Measurements from ENCODE around the gene CTNND2.

The CTNND2 gene

GRCh38 chr5:10969684-10970180, 934.5 kb downstream of the CTNND2 start:
- no peak overlapping the region for H2AK5ac ChIP-seq (ENCODE audit: low read length, severe bottlenecking)
- H3K9ac ChIP-seq (ENCODE audit: low read length) = no peak overlapping the region
- H2AFZ ChIP-seq (ENCODE audit: low read depth, low read length) = no peak overlapping the region
- no peak overlapping the region for H3K18ac ChIP-seq (ENCODE audit: low read depth in 1 of 2, low read length in 2 of 2)
- H3K9me3 ChIP-seq (ENCODE audit: control insufficient read depth, low read length) = no peaks in the 10 kb centered on the region
- H4K91ac ChIP-seq (ENCODE audit: low read length) = no peak overlapping the region
- H3K27ac ChIP-seq (ENCODE audit: low read length, poor library complexity, severe bottlenecking) = no peak overlapping the region
- no peak overlapping the region for H2BK15ac ChIP-seq (ENCODE audit: low read depth, poor library complexity, severe bottlenecking)
- H3K36me3 ChIP-seq (ENCODE audit: control insufficient read depth in 1 of 2, insufficient read depth in 2 of 2, low read depth in 1 of 2, low read length in 2 of 2) = no peaks in the 10 kb centered on the region
- H3K4me1 ChIP-seq (ENCODE audit: control insufficient read depth, insufficient read depth, low read depth, low read length) = no peaks in the 10 kb centered on the region
- H3K79me1 ChIP-seq (replicated peaks; ENCODE audit: low read length, poor library complexity, severe bottlenecking) = no peaks in the 10 kb centered on the region
- DNase-seq = no peak
- H3K4me2 ChIP-seq (ENCODE audit: low read length, poor library complexity, severe bottlenecking) = no peak overlapping the region
- H3K14ac ChIP-seq (ENCODE audit: low read length in 2 of 2) = no peak overlapping the region
- H3K23ac ChIP-seq (ENCODE audit: low read length in 2 of 2) = no peak overlapping the region
- H4K8ac ChIP-seq (ENCODE audit: low read length) = no peak overlapping the region
- 80% methylated on average over 8 of the region's 8 CpGs for WGBS
- no peak overlapping the region for H2BK12ac ChIP-seq (ENCODE audit: low read length in 2 of 2)
- H3K4me3 ChIP-seq (ENCODE audit: insufficient read depth in 1 of 2, low read depth in 1 of 2, low read length in 2 of 2) = no peak overlapping the region
- no peak overlapping the region for H3K4ac ChIP-seq (ENCODE audit: low read depth in 1 of 2, low read length in 2 of 2)
- no peak overlapping the region for H2BK120ac ChIP-seq (ENCODE audit: low read depth, low read length)
- H3K27me3 ChIP-seq (ENCODE audit: control insufficient read depth in 1 of 2, insufficient read depth in 1 of 2, low read length in 2 of 2) = peaks cover 14 to 21% of the 10 kb centered on the region in 2 experiments
- H2BK5ac ChIP-seq (ENCODE audit: low read depth, low read length, poor library complexity, severe bottlenecking) = no peak overlapping the region

DNA sequence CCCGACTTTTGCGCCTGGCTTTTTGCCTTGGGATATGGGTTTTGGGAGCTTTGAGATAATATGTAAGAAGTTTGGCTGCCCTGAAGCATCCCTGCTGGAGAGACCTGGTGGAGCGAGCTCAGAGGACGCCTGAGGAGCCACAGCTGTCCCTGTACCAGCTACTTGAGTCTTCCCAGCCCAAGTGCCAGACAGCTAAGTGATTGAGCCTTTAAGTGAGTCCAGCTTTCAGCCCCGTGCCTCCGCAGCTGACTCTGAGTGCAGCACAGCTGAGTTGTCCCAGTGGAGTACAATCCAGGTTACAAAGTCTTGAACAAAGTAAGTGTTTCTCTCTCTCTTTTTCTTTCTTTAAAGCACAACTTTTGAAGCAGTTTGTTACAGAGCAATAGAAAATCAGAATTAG, 939.4 kb downstream of the CTNND2 start:
- Histone ChIP-seq H3K4ac (ENCODE audit: low read depth in 1 of 2, low read length in 2 of 2) (no peak overlapping the region), H2BK15ac (ENCODE audit: low read depth, poor library complexity, severe bottlenecking) (no peak overlapping the region), H3K9me3 (ENCODE audit: control insufficient read depth, low read length) (no peaks in the 10 kb centered on the region), H3K4me1 (ENCODE audit: control insufficient read depth, insufficient read depth, low read depth, low read length) (no peaks in the 10 kb centered on the region), H3K27me3 (ENCODE audit: control insufficient read depth in 1 of 2, insufficient read depth in 1 of 2, low read length in 2 of 2) (peaks cover 14 to 17% of the 10 kb centered on the region in 2 experiments), H3K4me3 (ENCODE audit: insufficient read depth in 1 of 2, low read depth in 1 of 2, low read length in 2 of 2) (no peak overlapping the region), H2BK120ac (ENCODE audit: low read depth, low read length) (no peak overlapping the region), H3K79me1 (replicated peaks; ENCODE audit: low read length, poor library complexity, severe bottlenecking) (no peaks in the 10 kb centered on the region), H4K91ac (ENCODE audit: low read length) (no peak overlapping the region), H3K27ac (ENCODE audit: low read length, poor library complexity, severe bottlenecking) (no peak overlapping the region), H3K36me3 (ENCODE audit: control insufficient read depth in 1 of 2, insufficient read depth in 2 of 2, low read depth in 1 of 2, low read length in 2 of 2) (no peaks in the 10 kb centered on the region), H3K9ac (ENCODE audit: low read length) (no peak overlapping the region), H2AK5ac (ENCODE audit: low read length, severe bottlenecking) (no peak overlapping the region), H3K14ac (ENCODE audit: low read length in 2 of 2) (no peak overlapping the region), H3K4me2 (ENCODE audit: low read length, poor library complexity, severe bottlenecking) (no peak overlapping the region), H4K8ac (ENCODE audit: low read length) (no peak overlapping the region), H3K18ac (ENCODE audit: low read depth in 1 of 2, low read length in 2 of 2) (no peak overlapping the region), H2AFZ (ENCODE audit: low read depth, low read length) (no peak overlapping the region), H2BK5ac (ENCODE audit: low read depth, low read length, poor library complexity, severe bottlenecking) (no peak overlapping the region), H3K23ac (ENCODE audit: low read length in 2 of 2) (peak overlapping the region in 1 of 2 experiments; percentile 42), H2BK12ac (ENCODE audit: low read length in 2 of 2) (no peak overlapping the region)
- 66% methylated on average over 6 of the region's 6 CpGs for WGBS
- DNase-seq = no peak

- no peak overlapping the region for H2BK15ac ChIP-seq (ENCODE audit: low read depth, poor library complexity, severe bottlenecking)
- no peak overlapping the region for H3K14ac ChIP-seq (ENCODE audit: low read length in 2 of 2)
- H4K91ac ChIP-seq (ENCODE audit: low read length) = no peak overlapping the region
- H3K9me3 ChIP-seq (ENCODE audit: control insufficient read depth, low read length) = peaks cover 16% of the 10 kb centered on the region
- H3K79me1 ChIP-seq (replicated peaks; ENCODE audit: low read length, poor library complexity, severe bottlenecking) = no peaks in the 10 kb centered on the region
- no peak overlapping the region for H2AFZ ChIP-seq (ENCODE audit: low read depth, low read length)
- no peak overlapping the region for H3K4me2 ChIP-seq (ENCODE audit: low read length, poor library complexity, severe bottlenecking)
- peaks cover 0 to 8% of the 10 kb centered on the region in 2 experiments for H3K27me3 ChIP-seq (ENCODE audit: control insufficient read depth in 1 of 2, insufficient read depth in 1 of 2, low read length in 2 of 2)
- no peak overlapping the region for H2AK5ac ChIP-seq (ENCODE audit: low read length, severe bottlenecking)
- H2BK120ac ChIP-seq (ENCODE audit: low read depth, low read length) = no peak overlapping the region
- no peak overlapping the region for H3K18ac ChIP-seq (ENCODE audit: low read depth in 1 of 2, low read length in 2 of 2)
- no peak overlapping the region for H4K8ac ChIP-seq (ENCODE audit: low read length)
- no peak overlapping the region for H3K4ac ChIP-seq (ENCODE audit: low read depth in 1 of 2, low read length in 2 of 2)
- H2BK5ac ChIP-seq (ENCODE audit: low read depth, low read length, poor library complexity, severe bottlenecking) = no peak overlapping the region
- H2BK12ac ChIP-seq (ENCODE audit: low read length in 2 of 2) = no peak overlapping the region
- no peak overlapping the region for H3K9ac ChIP-seq (ENCODE audit: low read length)
- H3K36me3 ChIP-seq (ENCODE audit: control insufficient read depth in 1 of 2, insufficient read depth in 2 of 2, low read depth in 1 of 2, low read length in 2 of 2) = no peaks in the 10 kb centered on the region
- no peaks in the 10 kb centered on the region for H3K4me1 ChIP-seq (ENCODE audit: control insufficient read depth, insufficient read depth, low read depth, low read length)
- H3K23ac ChIP-seq (ENCODE audit: low read length in 2 of 2) = no peak overlapping the region
- DNase-seq = no peak
- H3K27ac ChIP-seq (ENCODE audit: low read length, poor library complexity, severe bottlenecking) = no peak overlapping the region
- no peak overlapping the region for H3K4me3 ChIP-seq (ENCODE audit: insufficient read depth in 1 of 2, low read depth in 1 of 2, low read length in 2 of 2)
Observed at GRCh38 chr5:10958728-10959127, 945.5 kb downstream of the CTNND2 start.

DNA sequence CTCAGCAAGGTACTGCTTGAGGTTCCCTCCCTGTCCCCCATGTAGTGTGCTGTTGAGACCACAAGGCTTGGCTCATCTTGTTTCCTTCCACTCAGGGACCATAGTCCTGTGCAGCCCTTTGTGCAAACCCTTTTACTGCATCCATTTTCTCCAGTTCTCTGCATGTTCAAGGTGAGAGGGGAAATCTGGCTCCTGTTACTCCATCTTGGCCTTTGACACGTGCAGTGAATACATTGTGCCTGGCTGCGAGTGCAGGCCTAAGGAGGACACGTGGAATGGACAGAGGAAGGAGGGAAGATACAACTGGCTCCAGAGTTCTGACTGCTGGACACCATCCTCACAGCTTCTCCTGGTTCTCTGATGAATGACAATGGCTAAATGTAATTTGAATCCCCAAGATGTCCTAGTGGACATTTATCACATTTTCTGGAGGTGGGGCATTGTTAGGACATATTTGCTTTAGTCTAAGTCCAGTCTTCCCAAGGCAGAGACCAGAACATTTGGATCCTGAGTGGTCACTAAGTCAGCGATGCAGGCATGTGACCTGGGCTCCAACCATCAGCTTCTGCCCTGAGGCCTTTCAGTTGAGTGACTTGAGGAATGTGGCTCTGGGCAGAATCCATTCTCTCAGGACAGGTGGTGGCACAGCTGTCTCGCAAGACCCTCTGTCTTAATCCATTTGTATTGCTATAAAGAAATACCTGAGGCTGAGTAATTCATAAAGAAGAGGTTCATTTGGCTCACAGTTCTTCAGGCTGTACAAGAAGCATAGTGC, 954.2 kb downstream of the CTNND2 start:
- no peak overlapping the region for H2BK120ac ChIP-seq (ENCODE audit: low read depth, low read length)
- H3K4me3 ChIP-seq (ENCODE audit: insufficient read depth in 1 of 2, low read depth in 1 of 2, low read length in 2 of 2) = no peak overlapping the region
- no peak overlapping the region for H3K14ac ChIP-seq (ENCODE audit: low read length in 2 of 2)
- H3K23ac ChIP-seq (ENCODE audit: low read length in 2 of 2) = no peak overlapping the region
- H3K36me3 ChIP-seq (ENCODE audit: control insufficient read depth in 1 of 2, insufficient read depth in 2 of 2, low read depth in 1 of 2, low read length in 2 of 2) = no peaks in the 10 kb centered on the region
- H3K27ac ChIP-seq (ENCODE audit: low read length, poor library complexity, severe bottlenecking) = no peak overlapping the region
- H3K27me3 ChIP-seq (ENCODE audit: control insufficient read depth in 1 of 2, insufficient read depth in 1 of 2, low read length in 2 of 2) = peaks cover 8 to 15% of the 10 kb centered on the region in 2 experiments
- H3K9me3 ChIP-seq (ENCODE audit: control insufficient read depth, low read length) = no peaks in the 10 kb centered on the region
- no peak overlapping the region for H2AK5ac ChIP-seq (ENCODE audit: low read length, severe bottlenecking)
- no peak overlapping the region for H3K18ac ChIP-seq (ENCODE audit: low read depth in 1 of 2, low read length in 2 of 2)
- H3K79me1 ChIP-seq (replicated peaks; ENCODE audit: low read length, poor library complexity, severe bottlenecking) = no peaks in the 10 kb centered on the region
- H2AFZ ChIP-seq (ENCODE audit: low read depth, low read length) = no peak overlapping the region
- no peak for DNase-seq
- H3K4ac ChIP-seq (ENCODE audit: low read depth in 1 of 2, low read length in 2 of 2) = no peak overlapping the region
- no peak overlapping the region for H2BK12ac ChIP-seq (ENCODE audit: low read length in 2 of 2)
- no peak overlapping the region for H4K8ac ChIP-seq (ENCODE audit: low read length)
- no peak overlapping the region for H3K9ac ChIP-seq (ENCODE audit: low read length)
- H3K4me1 ChIP-seq (ENCODE audit: control insufficient read depth, insufficient read depth, low read depth, low read length) = no peaks in the 10 kb centered on the region
- no peak overlapping the region for H3K4me2 ChIP-seq (ENCODE audit: low read length, poor library complexity, severe bottlenecking)
- H4K91ac ChIP-seq (ENCODE audit: low read length) = no peak overlapping the region
- no peak overlapping the region for H2BK15ac ChIP-seq (ENCODE audit: low read depth, poor library complexity, severe bottlenecking)
- WGBS = 76% methylated on average over 4 of the region's 5 CpGs
- no peak overlapping the region for H2BK5ac ChIP-seq (ENCODE audit: low read depth, low read length, poor library complexity, severe bottlenecking)
